HepG2 (cell line): ENCODE data around the gene ATP6V1G2. TPM values are rescaled to one million over a fixed set of nuclear protein-coding genes. Genes with fewer than 3 reads are reported as not detected.

Experiments used
- CHCHD3 ChIP-seq: sonication (generic); formaldehyde crosslinking; IDR thresholded peaks from 2 replicates; pipeline ENCODE4 v1.8.0; 2022; ENCODE audit warnings: mild to moderate bottlenecking, missing genetic modification reagents, moderate library complexity
- EZH2 ChIP-seq: conservative IDR thresholded peaks from 2 replicates; pipeline ENCODE4 v1.6.1; 2012; ENCODE audit warnings: mild to moderate bottlenecking, low read depth, low read length, moderate library complexity
- GFI1 ChIP-seq: sonication (generic); formaldehyde crosslinking; IDR thresholded peaks from 2 replicates; pipeline ENCODE4 v1.5.0; 2020; ENCODE audit warnings: missing genetic modification reagents, mild to moderate bottlenecking, borderline replicate concordance
- SP1 ChIP-seq, 2 experiments: fragments of 450-650 bp in 1 of 2; sonication (generic) in 1 of 2; formaldehyde crosslinking in 1 of 2; IDR thresholded peaks; 2 replicates each; pipeline versions ENCODE4 v1.4.0 to v1.6.1; 2016 to 2020; ENCODE audit warnings: missing genetic modification reagents in 1 of 2
- SP5 ChIP-seq: IDR thresholded peaks from 2 replicates; pipeline ENCODE4 v1.6.1; 2016; ENCODE audit warnings: low read depth, borderline replicate concordance
- TOPORS ChIP-seq: sonication (generic); formaldehyde crosslinking; IDR thresholded peaks from 2 replicates; pipeline ENCODE4 v1.8.0; 2023; ENCODE audit warnings: mild to moderate bottlenecking, missing genetic modification reagents
- ZNF550 ChIP-seq: sonication (generic); formaldehyde crosslinking; IDR thresholded peaks from 2 replicates; pipeline ENCODE4 v1.4.0; 2020; ENCODE audit warnings: mild to moderate bottlenecking, missing genetic modification reagents, borderline replicate concordance
- ZNF562 ChIP-seq: sonication (generic); formaldehyde crosslinking; IDR thresholded peaks from 2 replicates; pipeline ENCODE4 v1.8.0; 2022; ENCODE audit warnings: missing genetic modification reagents, borderline replicate concordance
- ZNF839 ChIP-seq: sonication (generic); formaldehyde crosslinking; IDR thresholded peaks from 2 replicates; pipeline ENCODE4 v1.4.0; 2020; ENCODE audit warnings: missing genetic modification reagents, mild to moderate bottlenecking, borderline replicate concordance
- polyA plus RNA-seq, 8 experiments: library from polyadenylated mRNA; depleted of rRNA in 3 of 8; stranded (reverse) in 7 of 8; unstranded in 1 of 8; fragments of >200 nt; fragmentation: Illumina TruSeq in 4 of 8; extraction: Trizol in 4 of 8; gene quantifications; 2 replicates each; pipeline versions ENCODE4 v1.2.1 to v1.2.3, GENCODE V29; 2011 to 2016; ENCODE audit warnings: low read depth in 4 of 8, missing spikeins in 1 of 8, mixed read lengths in 1 of 8; ENCODE audit not compliant: insufficient read depth in 1 of 8
- total RNA-seq, 5 experiments: library from RNA; depleted of rRNA; stranded (reverse); fragments of >200 nt; fragmentation: Illumina TruSeq; extraction: Trizol; gene quantifications; 2 replicates each; pipeline ENCODE4 v1.2.3, GENCODE V29; 2016; ENCODE audit warnings: low read depth in 1 of 5
- TF ChIP-seq, protein P1 (sequence below): IDR thresholded peaks from 2 replicates; pipeline ENCODE4 v1.6.1; 2016; ENCODE audit warnings: missing biosample characterization, missing genetic modification reagents, low read depth
- TF ChIP-seq, protein P2 (sequence below): IDR thresholded peaks from 2 replicates; pipeline ENCODE4 v1.6.1; 2012; ENCODE audit warnings: inconsistent platforms
- TF ChIP-seq, protein P3 (sequence below): sonication (generic); formaldehyde crosslinking; IDR thresholded peaks from 2 replicates; pipeline ENCODE4 v1.4.0; 2020; ENCODE audit warnings: missing genetic modification reagents, mild to moderate bottlenecking, borderline replicate concordance
- TF ChIP-seq, protein P4 (sequence below): sonication (generic); formaldehyde crosslinking; IDR thresholded peaks from 2 replicates; pipeline ENCODE4 v1.8.0; 2022; ENCODE audit warnings: low read depth, missing genetic modification reagents
- TF ChIP-seq, protein P5 (sequence below): sonication (generic); formaldehyde crosslinking; IDR thresholded peaks from 2 replicates; pipeline ENCODE4 v1.4.0; 2020; ENCODE audit warnings: missing genetic modification reagents
- TF ChIP-seq, protein P6 (sequence below): sonication (generic); formaldehyde crosslinking; IDR thresholded peaks from 2 replicates; pipeline ENCODE4 v1.4.0; 2020; ENCODE audit warnings: missing genetic modification reagents
- TF ChIP-seq, protein P7 (sequence below): sonication (generic); formaldehyde crosslinking; IDR thresholded peaks from 2 replicates; pipeline ENCODE4 v1.5.1; 2020; ENCODE audit warnings: mild to moderate bottlenecking, missing genetic modification reagents, moderate library complexity

ATP6V1G2 gene
- total and polyA plus RNA-seq, 2 of the 13 experiments (the other 11 are each of a cell fraction or from before 2014, with no cell fraction given) = 0.27 to 0.83 TPM

DNA sequence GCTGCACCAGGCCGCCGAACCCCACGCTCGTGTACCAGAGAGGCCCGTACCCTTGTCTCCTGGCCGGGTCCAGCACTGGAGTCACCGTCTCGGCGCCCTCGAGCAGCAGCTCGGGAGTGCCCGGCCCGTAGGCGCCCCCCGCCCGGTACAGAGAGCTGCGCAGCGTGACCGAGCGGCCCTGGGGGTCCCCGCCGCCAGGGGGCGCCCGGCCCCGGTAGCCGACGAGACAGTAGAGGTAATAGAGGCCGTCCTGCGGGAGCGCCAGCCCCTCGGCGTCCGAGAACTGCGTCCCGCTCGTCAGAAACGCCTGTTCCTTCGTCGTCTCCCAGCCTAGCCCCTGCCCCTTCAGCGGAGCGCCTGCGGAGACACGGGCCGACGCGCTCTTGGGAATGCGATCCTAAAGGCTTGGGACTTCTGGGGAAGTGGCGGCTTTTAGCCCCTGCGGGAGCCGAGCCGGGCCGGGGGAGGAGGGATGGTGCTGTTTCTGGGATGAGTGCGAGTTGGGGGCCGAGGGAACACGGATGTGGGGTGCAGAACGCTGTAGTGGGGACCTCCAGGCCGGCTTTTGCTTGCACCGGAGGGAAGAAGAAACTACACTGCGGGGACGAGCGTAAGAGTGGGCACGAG, 34.5 kb upstream of the ATP6V1G2 start (continued):
- TF ChIP-seq, protein P1, sequence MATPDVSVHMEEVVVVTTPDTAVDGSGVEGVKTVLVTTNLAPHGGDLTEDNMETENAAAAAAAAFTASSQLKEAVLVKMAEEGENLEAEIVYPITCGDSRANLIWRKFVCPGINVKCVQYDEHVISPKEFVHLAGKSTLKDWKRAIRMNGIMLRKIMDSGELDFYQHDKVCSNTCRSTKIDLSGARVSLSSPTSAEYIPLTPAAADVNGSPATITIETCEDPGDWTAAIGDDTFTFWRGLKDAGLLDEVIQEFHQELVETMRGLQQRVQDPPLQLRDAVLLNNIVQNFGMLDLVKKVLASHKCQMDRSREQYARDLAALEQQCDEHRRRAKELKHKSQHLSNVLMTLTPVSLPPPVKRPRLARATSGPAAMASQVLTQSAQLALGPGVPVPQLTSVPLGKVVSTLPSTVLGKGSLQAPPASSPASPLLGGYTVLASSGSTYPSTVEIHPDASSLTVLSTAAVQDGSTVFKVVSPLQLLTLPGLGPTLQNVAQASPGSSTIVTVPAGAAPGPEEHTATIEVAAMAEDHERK = no peak
- TF ChIP-seq EZH2 = no peak
- no peak for TF ChIP-seq GFI1 (CRISPR knock-in tag)
- TF ChIP-seq CHCHD3 (CRISPR knock-in tag) = peak; percentile 52; the same call in 1 of the 2 replicates
- 0 out of 2 replicates have a peak, but pooled peaks have one; percentile 55 for TF ChIP-seq TOPORS (CRISPR knock-in tag)
- TF ChIP-seq, protein P2, sequence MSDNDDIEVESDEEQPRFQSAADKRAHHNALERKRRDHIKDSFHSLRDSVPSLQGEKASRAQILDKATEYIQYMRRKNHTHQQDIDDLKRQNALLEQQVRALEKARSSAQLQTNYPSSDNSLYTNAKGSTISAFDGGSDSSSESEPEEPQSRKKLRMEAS = peak; percentile 70
- TF ChIP-seq, protein P3, sequence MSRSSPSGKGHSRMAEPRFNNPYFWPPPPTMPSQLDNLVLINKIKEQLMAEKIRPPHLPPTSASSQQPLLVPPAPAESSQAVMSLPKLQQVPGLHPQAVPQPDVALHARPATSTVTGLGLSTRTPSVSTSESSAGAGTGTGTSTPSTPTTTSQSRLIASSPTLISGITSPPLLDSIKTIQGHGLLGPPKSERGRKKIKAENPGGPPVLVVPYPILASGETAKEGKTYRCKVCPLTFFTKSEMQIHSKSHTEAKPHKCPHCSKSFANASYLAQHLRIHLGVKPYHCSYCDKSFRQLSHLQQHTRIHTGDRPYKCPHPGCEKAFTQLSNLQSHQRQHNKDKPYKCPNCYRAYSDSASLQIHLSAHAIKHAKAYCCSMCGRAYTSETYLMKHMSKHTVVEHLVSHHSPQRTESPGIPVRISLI (CRISPR knock-in tag) = no peak; the same call in 1 of the 2 replicates
- no peak for TF ChIP-seq SP1 (IDR thresholded peaks at IDR 0.05)
- TF ChIP-seq SP1 (CRISPR knock-in tag; IDR thresholded peaks at IDR 0.05) = no peak
- TF ChIP-seq, protein P4, sequence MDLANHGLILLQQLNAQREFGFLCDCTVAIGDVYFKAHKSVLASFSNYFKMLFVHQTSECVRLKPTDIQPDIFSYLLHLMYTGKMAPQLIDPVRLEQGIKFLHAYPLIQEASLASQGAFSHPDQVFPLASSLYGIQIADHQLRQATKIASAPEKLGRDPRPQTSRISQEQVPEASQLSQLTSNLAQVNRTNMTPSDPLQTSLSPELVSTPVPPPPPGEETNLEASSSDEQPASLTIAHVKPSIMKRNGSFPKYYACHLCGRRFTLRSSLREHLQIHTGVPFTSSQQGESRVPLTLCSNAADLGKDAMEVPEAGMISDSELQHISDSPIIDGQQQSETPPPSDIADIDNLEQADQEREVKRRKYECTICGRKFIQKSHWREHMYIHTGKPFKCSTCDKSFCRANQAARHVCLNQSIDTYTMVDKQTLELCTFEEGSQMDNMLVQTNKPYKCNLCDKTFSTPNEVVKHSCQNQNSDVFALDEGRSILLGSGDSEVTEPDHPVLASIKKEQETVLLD = no peak; the same call in 1 of the 2 replicates
- TF ChIP-seq, protein P5, sequence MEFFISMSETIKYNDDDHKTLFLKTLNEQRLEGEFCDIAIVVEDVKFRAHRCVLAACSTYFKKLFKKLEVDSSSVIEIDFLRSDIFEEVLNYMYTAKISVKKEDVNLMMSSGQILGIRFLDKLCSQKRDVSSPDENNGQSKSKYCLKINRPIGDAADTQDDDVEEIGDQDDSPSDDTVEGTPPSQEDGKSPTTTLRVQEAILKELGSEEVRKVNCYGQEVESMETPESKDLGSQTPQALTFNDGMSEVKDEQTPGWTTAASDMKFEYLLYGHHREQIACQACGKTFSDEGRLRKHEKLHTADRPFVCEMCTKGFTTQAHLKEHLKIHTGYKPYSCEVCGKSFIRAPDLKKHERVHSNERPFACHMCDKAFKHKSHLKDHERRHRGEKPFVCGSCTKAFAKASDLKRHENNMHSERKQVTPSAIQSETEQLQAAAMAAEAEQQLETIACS (CRISPR knock-in tag) = peak; percentile 59; the same call in 1 of the 2 replicates
- TF ChIP-seq ZNF550 (CRISPR knock-in tag) = peak; percentile 82; the same call in 1 of the 2 replicates
- no peak for TF ChIP-seq ZNF839 (CRISPR knock-in tag)
- TF ChIP-seq ZNF562 (CRISPR knock-in tag) = no peak
- TF ChIP-seq SP5 (CRISPR knock-in tag) = no peak
- TF ChIP-seq, protein P6, sequence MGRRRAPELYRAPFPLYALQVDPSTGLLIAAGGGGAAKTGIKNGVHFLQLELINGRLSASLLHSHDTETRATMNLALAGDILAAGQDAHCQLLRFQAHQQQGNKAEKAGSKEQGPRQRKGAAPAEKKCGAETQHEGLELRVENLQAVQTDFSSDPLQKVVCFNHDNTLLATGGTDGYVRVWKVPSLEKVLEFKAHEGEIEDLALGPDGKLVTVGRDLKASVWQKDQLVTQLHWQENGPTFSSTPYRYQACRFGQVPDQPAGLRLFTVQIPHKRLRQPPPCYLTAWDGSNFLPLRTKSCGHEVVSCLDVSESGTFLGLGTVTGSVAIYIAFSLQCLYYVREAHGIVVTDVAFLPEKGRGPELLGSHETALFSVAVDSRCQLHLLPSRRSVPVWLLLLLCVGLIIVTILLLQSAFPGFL (CRISPR knock-in tag) = no peak
- TF ChIP-seq, protein P7, sequence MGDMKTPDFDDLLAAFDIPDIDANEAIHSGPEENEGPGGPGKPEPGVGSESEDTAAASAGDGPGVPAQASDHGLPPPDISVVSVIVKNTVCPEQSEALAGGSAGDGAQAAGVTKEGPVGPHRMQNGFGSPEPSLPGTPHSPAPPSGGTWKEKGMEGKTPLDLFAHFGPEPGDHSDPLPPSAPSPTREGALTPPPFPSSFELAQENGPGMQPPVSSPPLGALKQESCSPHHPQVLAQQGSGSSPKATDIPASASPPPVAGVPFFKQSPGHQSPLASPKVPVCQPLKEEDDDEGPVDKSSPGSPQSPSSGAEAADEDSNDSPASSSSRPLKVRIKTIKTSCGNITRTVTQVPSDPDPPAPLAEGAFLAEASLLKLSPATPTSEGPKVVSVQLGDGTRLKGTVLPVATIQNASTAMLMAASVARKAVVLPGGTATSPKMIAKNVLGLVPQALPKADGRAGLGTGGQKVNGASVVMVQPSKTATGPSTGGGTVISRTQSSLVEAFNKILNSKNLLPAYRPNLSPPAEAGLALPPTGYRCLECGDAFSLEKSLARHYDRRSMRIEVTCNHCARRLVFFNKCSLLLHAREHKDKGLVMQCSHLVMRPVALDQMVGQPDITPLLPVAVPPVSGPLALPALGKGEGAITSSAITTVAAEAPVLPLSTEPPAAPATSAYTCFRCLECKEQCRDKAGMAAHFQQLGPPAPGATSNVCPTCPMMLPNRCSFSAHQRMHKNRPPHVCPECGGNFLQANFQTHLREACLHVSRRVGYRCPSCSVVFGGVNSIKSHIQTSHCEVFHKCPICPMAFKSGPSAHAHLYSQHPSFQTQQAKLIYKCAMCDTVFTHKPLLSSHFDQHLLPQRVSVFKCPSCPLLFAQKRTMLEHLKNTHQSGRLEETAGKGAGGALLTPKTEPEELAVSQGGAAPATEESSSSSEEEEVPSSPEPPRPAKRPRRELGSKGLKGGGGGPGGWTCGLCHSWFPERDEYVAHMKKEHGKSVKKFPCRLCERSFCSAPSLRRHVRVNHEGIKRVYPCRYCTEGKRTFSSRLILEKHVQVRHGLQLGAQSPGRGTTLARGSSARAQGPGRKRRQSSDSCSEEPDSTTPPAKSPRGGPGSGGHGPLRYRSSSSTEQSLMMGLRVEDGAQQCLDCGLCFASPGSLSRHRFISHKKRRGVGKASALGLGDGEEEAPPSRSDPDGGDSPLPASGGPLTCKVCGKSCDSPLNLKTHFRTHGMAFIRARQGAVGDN (CRISPR knock-in tag) = peak; percentile 92
